Activated CD8-positive, alpha-beta T cell treated with anti-CD3 and anti-CD28 coated beads for 36 hours (primary cell): Measurements from ENCODE around the gene B3GNT7. TPM values are rescaled to one million over a fixed set of nuclear protein-coding genes. Genes with fewer than 3 reads are reported as not detected.

Source experiments
- ATAC-seq: fragments of 200-7000 bp; cut with Tn5 transposase; one replicate; pipeline ENCODE4 v1.10.0; 2021; ENCODE audit warnings: mild to moderate bottlenecking, moderate library complexity
- CTCF ChIA-PET: fragments of 350-600 bp; sonication (Branson Sonifier 250); formaldehyde crosslinking; loops from one replicate; lab custom pipeline; 2021; ENCODE audit warnings: antibody characterized with exemption; lab: Charles Lee
- POLR2A ChIA-PET: fragments of 350-600 bp; sonication (Branson Sonifier 250); formaldehyde crosslinking; loops from one replicate; lab custom pipeline; 2021; ENCODE audit warnings: antibody characterized with exemption; lab: Charles Lee
- DNase-seq: peaks from one replicate; pipeline ENCODE4 v3.0.0-alpha.2; 2020
- H3K27ac Mint-ChIP-seq: one replicate; pipeline ENCODE4 v1.8.0; 2021; ENCODE audit warnings: mild to moderate bottlenecking, mixed read lengths
- H3K27me3 Mint-ChIP-seq: one replicate; pipeline ENCODE4 v1.8.0; 2021; ENCODE audit warnings: mixed read lengths
- H3K36me3 Mint-ChIP-seq: one replicate; pipeline ENCODE4 v1.8.0; 2021; ENCODE audit warnings: low read depth, mixed read lengths
- H3K4me1 Mint-ChIP-seq: one replicate; pipeline ENCODE4 v1.8.0; 2021; ENCODE audit warnings: low read depth, mixed read lengths
- H3K4me3 Mint-ChIP-seq: one replicate; pipeline ENCODE4 v1.8.0; 2021; ENCODE audit warnings: mild to moderate bottlenecking, moderate library complexity, mixed read lengths
- H3K9me3 Mint-ChIP-seq: one replicate; pipeline ENCODE4 v1.8.0; 2021; ENCODE audit warnings: mixed read lengths
- CTCF ChIP-seq: fragments of 200-600 bp; IDR thresholded peaks from one replicate; pipeline ENCODE4 v1.8.0; 2022; ENCODE audit warnings: antibody characterized with exemption, mild to moderate bottlenecking
- intact Hi-C: fragments of 100-400 bp; cut with micrococcal nuclease; formaldehyde crosslinking; loops from one replicate; pipeline ENCODE4 v1.10.0; 2022
- total RNA-seq, 2 experiments: library from RNA; stranded (reverse); gene quantifications; one replicate each; pipeline ENCODE4 v1.2.3, GENCODE V29; 2021

Gene B3GNT7
- total RNA-seq, 2 experiments from 2014 or later: 0.29 TPM; not detected in 1

- no peaks in the 10 kb centered on the region for H3K4me1 Mint-ChIP-seq
- DNase-seq: no peak
- intact Hi-C loops: no loop called here
These were observed 15.2 kb upstream of the B3GNT7 start for GRCh38 chr2:231380307-231380706.

GRCh38 chr2:231380991-231381847 lies 14.3 kb upstream of the B3GNT7 start:
- no peaks in the 10 kb centered on the region for H3K4me1 Mint-ChIP-seq

More at GRCh38 chr2:231380307-231380706, 15.2 kb upstream of the B3GNT7 start:
- POLR2A ChIA-PET: no interaction called here
- no peak for TF ChIP-seq CTCF
- ATAC-seq: no peak
- CTCF ChIA-PET: no interaction called here
- H3K27me3 Mint-ChIP-seq: no peaks in the 10 kb centered on the region
- peaks cover 7% of the 10 kb centered on the region for H3K9me3 Mint-ChIP-seq
- no peak overlapping the region for H3K4me3 Mint-ChIP-seq
- no peak overlapping the region for H3K27ac Mint-ChIP-seq
- H3K36me3 Mint-ChIP-seq: no peaks in the 10 kb centered on the region

GRCh38 chr2:231382116-231382515 lies 13.4 kb upstream of the B3GNT7 start:
- no peak overlapping the region for H3K27ac Mint-ChIP-seq
- no peaks in the 10 kb centered on the region for H3K27me3 Mint-ChIP-seq
- peaks cover 7% of the 10 kb centered on the region for H3K9me3 Mint-ChIP-seq
- no peaks in the 10 kb centered on the region for H3K4me1 Mint-ChIP-seq
- no peaks in the 10 kb centered on the region for H3K36me3 Mint-ChIP-seq
- no peak for ATAC-seq
- ChIA-PET POLR2A (no interaction called here), CTCF (no interaction called here)
- no peak overlapping the region for H3K4me3 Mint-ChIP-seq
- DNase-seq: no peak
- intact Hi-C loops: no loop called here
- TF ChIP-seq CTCF: no peak

More at GRCh38 chr2:231380991-231381847, 14.3 kb upstream of the B3GNT7 start:
- no peak overlapping the region for H3K4me3 Mint-ChIP-seq
- intact Hi-C loops: no loop called here
- CTCF ChIA-PET: no interaction called here
- H3K27me3 Mint-ChIP-seq: no peaks in the 10 kb centered on the region
- no peak for ATAC-seq
- H3K27ac Mint-ChIP-seq: no peak overlapping the region
- peaks cover 7% of the 10 kb centered on the region for H3K9me3 Mint-ChIP-seq
- DNase-seq: no peak
- no peaks in the 10 kb centered on the region for H3K36me3 Mint-ChIP-seq
- POLR2A ChIA-PET: no interaction called here
- no peak for TF ChIP-seq CTCF

GRCh38 chr2:231383416-231384108 lies 11.9 kb upstream of the B3GNT7 start:
- Mint-ChIP-seq H3K27me3 (no peaks in the 10 kb centered on the region), H3K4me1 (no peaks in the 10 kb centered on the region), H3K36me3 (no peaks in the 10 kb centered on the region), H3K27ac (no peak overlapping the region), H3K9me3 (peaks cover 7% of the 10 kb centered on the region), H3K4me3 (no peak overlapping the region)
- ATAC-seq: no peak
- ChIA-PET POLR2A (no interaction called here), CTCF (no interaction called here)
- no peak for TF ChIP-seq CTCF
- intact Hi-C loops: no loop called here
- DNase-seq: no peak

- no peak overlapping the region for H3K4me3 Mint-ChIP-seq
- POLR2A ChIA-PET: no interaction called here
- ATAC-seq (no peak), DNase-seq (no peak)
- CTCF ChIA-PET: no interaction called here
- intact Hi-C loops: no loop called here
- H3K36me3 Mint-ChIP-seq: no peaks in the 10 kb centered on the region
- H3K4me1 Mint-ChIP-seq: no peaks in the 10 kb centered on the region
- H3K27me3 Mint-ChIP-seq: no peaks in the 10 kb centered on the region
- peaks cover 7% of the 10 kb centered on the region for H3K9me3 Mint-ChIP-seq
- no peak overlapping the region for H3K27ac Mint-ChIP-seq
- no peak for TF ChIP-seq CTCF
These were observed 11.4 kb upstream of the B3GNT7 start for GRCh38 chr2:231384109-231384435.
